Right lobe of liver (tissue), 6 donors: ENCODE data around the gene PCDHGB6. TPM values are rescaled to one million over a fixed set of nuclear protein-coding genes. Genes with fewer than 3 reads are reported as not detected.
A peak's percentile ranks its signal among the peaks of the same experiment; 100 is the strongest.
"Not testable (repeated sequence)": the region's sequence is repeated elsewhere in the genome, so short reads cannot be mapped to it uniquely, and the experiment has no call there.

ENCODE experiments used
- ATAC-seq, 4 donors: fragments of 200-7000 bp; cut with Tn5 transposase; one replicate each; pipeline ENCODE4 v1.9.1; 2020; ENCODE audit warnings: mild to moderate bottlenecking in 4 of 4, moderate library complexity in 4 of 4
- DNase-seq, 3 donors: peaks; one replicate each; pipeline ENCODE4 v3.0.0-alpha.2; 2020
- H3K27ac ChIP-seq, 3 donors: fragments of 200-600 bp; one replicate each; pipeline ENCODE4 v1.8.0; 2022
- H3K27me3 ChIP-seq, 2 donors: fragments of 200-600 bp; one replicate each; pipeline ENCODE4 v1.8.0; 2022
- H3K36me3 ChIP-seq, 4 donors: fragments of 200-600 bp; sonication (generic) in 1 of 4; one replicate each; pipeline versions ENCODE4 v1.5.1 to v1.8.0; 2017 to 2022; ENCODE audit warnings: control low read depth in 1 of 4
- H3K4me1 ChIP-seq, 4 donors: fragments of 200-600 bp; sonication (generic) in 1 of 4; one replicate each; pipeline versions ENCODE4 v1.5.1 to v1.8.0; 2017 to 2022; ENCODE audit warnings: control low read depth in 1 of 4
- H3K4me3 ChIP-seq, 3 donors: fragments of 200-600 bp; one replicate each; pipeline ENCODE4 v1.8.0; 2022
- H3K9me3 ChIP-seq, 4 donors: fragments of 200-600 bp; sonication (generic) in 1 of 4; one replicate each; pipeline versions ENCODE4 v1.5.1 to v1.8.0; 2017 to 2022; ENCODE audit warnings: control low read depth in 1 of 4
- CTCF ChIP-seq, 4 donors: fragments of 200-600 bp in 3 of 4; fragments of 450-650 bp in 1 of 4; IDR thresholded peaks; one replicate each; pipeline versions ENCODE4 v1.5.1 to v1.8.0; 2016 to 2022; ENCODE audit warnings: antibody characterized with exemption in 4 of 4, mild to moderate bottlenecking in 2 of 4
- POLR2A ChIP-seq: fragments of 450-650 bp; IDR thresholded peaks from one replicate; pipeline ENCODE4 v1.6.1; 2017; ENCODE audit warnings: antibody characterized with exemption, mild to moderate bottlenecking
- WGBS: methylation state at CpG from one replicate; pipeline ENCODE4 v1.1.6; 2018; ENCODE audit warnings: low coverage, low lambda C conversion rate; ENCODE audit not compliant: insufficient coverage; ENCODE audit errors: missing lambda C conversion rate; 5-methylcytosine and 5-hydroxymethylcytosine counted together
- intact Hi-C, 2 donors: fragments of 100-400 bp; cut with DNase I; formaldehyde crosslinking; loops; one replicate each; pipeline versions ENCODE4 v1.11.2 to v1.14.1; 2022
- total RNA-seq, 6 experiments: library from RNA; depleted of rRNA in 2 of 6; stranded (reverse); fragments of >200 nt in 2 of 6; fragmentation: NEBNext Ultra II Directional in 3 of 6; extraction: Animal tissue kit (Norgen Biotek cat#: 25700) in 3 of 6; gene quantifications; one replicate each; pipeline versions ENCODE4 v1.1.0 to v1.2.4, GENCODE V29; 2016 to 2023
- donor health status: DM: no; HTN: yes; CAD: no.
- donor health status: DM: no; HTN: no; CAD: no.
- donor health status: DM: no; HTN: no; CAD: no.
- donor health status: DM: no; HTN: yes; CAD: no.
- donor health status: DM: no; HTN: yes; CAD: no.

PCDHGB6 gene
- total RNA-seq, 6 experiments from 2014 or later, result 1.9 to 5.0 (median 2.9) TPM

- TF ChIP-seq POLR2A, result no peak
- TF ChIP-seq CTCF (IDR thresholded peaks at IDR 0.05), result no peak
- H3K4me3 ChIP-seq, result no peak overlapping the region
- WGBS, result 34% methylated on average over 16 of the region's 69 CpGs
- no peak for DNase-seq
- H3K36me3 ChIP-seq, result no peaks in the 10 kb centered on the region
- intact Hi-C loops, result no loop called here
- H3K27ac ChIP-seq, result no peak overlapping the region
- no peaks in the 10 kb centered on the region for H3K27me3 ChIP-seq
- H3K9me3 ChIP-seq, result peaks cover 0 to 10% (median 6%) of the 10 kb centered on the region in 4 donors
- H3K4me1 ChIP-seq, result no peaks in the 10 kb centered on the region
- no peak for ATAC-seq
Measured at GRCh38 chr5:141371572-141372475, 36.0 kb upstream of the PCDHGB6 start.

GRCh38 chr5:141373673-141374317 is 34.0 kb upstream of the PCDHGB6 start, which contains the start of gene PCDHGA6:
PCDHGA6 (plus strand) TSS chr5:141373891; CDS start chr5:141374084, 193 bp downstream.
- Histone ChIP-seq H3K9me3 (peaks cover 0 to 10% (median 2%) of the 10 kb centered on the region in 4 donors), H3K27me3 (no peaks in the 10 kb centered on the region), H3K4me1 (no peaks in the 10 kb centered on the region), H3K27ac (no peak within 1 kb of the TSS), H3K4me3 (peak within 1 kb of the TSS in 1 of 3 donors; percentile 16), H3K36me3 (no peaks in the 10 kb centered on the region)
- DNase-seq (no peak), ATAC-seq (peak in 1 of 4 donors; percentile 25)
- WGBS, result 11% methylated on average over 9 of the region's 27 CpGs
- peak; percentile 4 to 31 (median 26) for TF ChIP-seq CTCF (IDR thresholded peaks at IDR 0.05)
- TF ChIP-seq POLR2A, result no peak
- intact Hi-C loops, result no loop called here

- intact Hi-C loops, result no loop called here
- DNase-seq (no peak), ATAC-seq (no peak)
- H3K27ac ChIP-seq, result no peak overlapping the region
- no peaks in the 10 kb centered on the region for H3K4me1 ChIP-seq
- WGBS, result 64% methylated on average over 10 of the region's 14 CpGs
- no peaks in the 10 kb centered on the region for H3K27me3 ChIP-seq
- peaks cover 0 to 10% (median 2%) of the 10 kb centered on the region in 4 donors for H3K9me3 ChIP-seq
- no peak overlapping the region for H3K4me3 ChIP-seq
- H3K36me3 ChIP-seq, result no peaks in the 10 kb centered on the region
- TF ChIP-seq POLR2A, result no peak
- no peak for TF ChIP-seq CTCF (IDR thresholded peaks at IDR 0.05)
Measured at GRCh38 chr5:141374627-141375026, 33.2 kb upstream of the PCDHGB6 start.

GRCh38 chr5:141375444-141376155 is 32.2 kb upstream of the PCDHGB6 start:
- intact Hi-C loops, ATAC-seq, H3K27me3 ChIP-seq, H3K27ac ChIP-seq, H3K4me3 ChIP-seq, DNase-seq, H3K36me3 ChIP-seq, H3K4me1 ChIP-seq: not testable (repeated sequence)
- H3K9me3 ChIP-seq, result peaks cover 0 to 10% (median 2%) of the 10 kb centered on the region in 4 donors
- 38% methylated on average over 11 of the region's 48 CpGs for WGBS
